Measurements from ENCODE around the gene FILIP1L. TPM values are rescaled to one million over a fixed set of nuclear protein-coding genes. Genes with fewer than 3 reads are reported as not detected.

FILIP1L gene
- total RNA-seq, 2 experiments from 2014 or later: not detected

GRCh38 chr3:99836681-99837080, 277.6 kb downstream of the FILIP1L start:
- H3K4me2 ChIP-seq (ENCODE audit: low read length): no peak overlapping the region
- ChIA-PET CTCF (ENCODE audit: unreplicated experiment) (no interaction called here), POLR2A (interaction anchor here (0.6 to 0.7 kb wide), 2 partner anchors 493 to 604 kb away, joined by 3 read pairs; no protein-coding TSS in a partner anchor)
- TF ChIP-seq CTCF (conservative IDR thresholded peaks at IDR 0.05; ENCODE audit: low read length) (no peak), EZH2phosphoT487 (IDR thresholded peaks at IDR 0.05; ENCODE audit: borderline replicate concordance, low read depth, low read length) (no peak)
- no peak overlapping the region for H2AFZ ChIP-seq (ENCODE audit: low read length)
- DNase-seq (ENCODE audit: low spot score): no peak
- no peak overlapping the region for H3K4me3 ChIP-seq (ENCODE audit: low read depth, low read length, poor library complexity, severe bottlenecking)
- no peaks in the 10 kb centered on the region for H3K79me2 ChIP-seq (ENCODE audit: insufficient read depth, low read depth, low read length)
- no peaks in the 10 kb centered on the region for H3K36me3 ChIP-seq (ENCODE audit: insufficient read depth, low read length)
- H3K27ac ChIP-seq (ENCODE audit: low read depth, low read length, poor library complexity, severe bottlenecking): no peak overlapping the region
- no peaks in the 10 kb centered on the region for H3K4me1 ChIP-seq (ENCODE audit: insufficient read depth, low read length, poor library complexity, severe bottlenecking)
- no TSS peak for BruUV-seq (replicated peaks)
- H4K20me1 ChIP-seq (ENCODE audit: insufficient read depth, low read length): peaks cover 38% of the 10 kb centered on the region
- no peaks in the 10 kb centered on the region for H3K9me3 ChIP-seq (ENCODE audit: low read length)
- intact Hi-C loops (cut with micrococcal nuclease; ENCODE audit: unreplicated experiment): no loop called here
- H3K9me2 ChIP-seq (ENCODE audit: insufficient read depth, low read length): no peaks in the 10 kb centered on the region

- DNase-seq (ENCODE audit: low spot score): no peak
- POLR2A ChIA-PET: interaction anchor here (0.6 to 0.9 kb wide), 4 partner anchors 11 to 567 kb away, joined by 3 read pairs; partner anchors contain the start of gene LNP1
- no peaks in the 10 kb centered on the region for H3K9me3 ChIP-seq (ENCODE audit: low read length)
- intact Hi-C loops (cut with micrococcal nuclease; ENCODE audit: unreplicated experiment): loop anchor here (5.0 kb wide), 2 partner anchors 233 to 758 kb away; no protein-coding TSS in a partner anchor
- CTCF ChIA-PET (ENCODE audit: unreplicated experiment): no interaction called here
- H3K4me3 ChIP-seq (ENCODE audit: low read depth, low read length, poor library complexity, severe bottlenecking): no peak overlapping the region
- H4K20me1 ChIP-seq (ENCODE audit: insufficient read depth, low read length): peaks cover 40% of the 10 kb centered on the region
- no peaks in the 10 kb centered on the region for H3K9me2 ChIP-seq (ENCODE audit: insufficient read depth, low read length)
- no peaks in the 10 kb centered on the region for H3K4me1 ChIP-seq (ENCODE audit: insufficient read depth, low read length, poor library complexity, severe bottlenecking)
- no peak overlapping the region for H3K27ac ChIP-seq (ENCODE audit: low read depth, low read length, poor library complexity, severe bottlenecking)
- no peaks in the 10 kb centered on the region; the same call in 1 of the 2 replicates for H3K79me2 ChIP-seq (ENCODE audit: insufficient read depth, low read depth, low read length)
- no TSS peak for BruUV-seq (replicated peaks)
- no peak overlapping the region for H2AFZ ChIP-seq (ENCODE audit: low read length)
- TF ChIP-seq EZH2phosphoT487 (IDR thresholded peaks at IDR 0.05; ENCODE audit: borderline replicate concordance, low read depth, low read length) (no peak), CTCF (conservative IDR thresholded peaks at IDR 0.05; ENCODE audit: low read length) (no peak)
- no peaks in the 10 kb centered on the region for H3K36me3 ChIP-seq (ENCODE audit: insufficient read depth, low read length)
- no peak overlapping the region for H3K4me2 ChIP-seq (ENCODE audit: low read length)
These were observed 279.9 kb downstream of the FILIP1L start for GRCh38 chr3:99834211-99834957.
